B cell (primary cell): ENCODE data around the gene XPO6. TPM values are rescaled to one million over a fixed set of nuclear protein-coding genes. Genes with fewer than 3 reads are reported as not detected.

ENCODE experiments used
- ATAC-seq: fragments of 200-7000 bp; cut with Tn5 transposase; one replicate; pipeline ENCODE4 v1.10.0; 2021; ENCODE audit warnings: low read depth, mild to moderate bottlenecking, moderate number of reproducible peaks, moderate library complexity
- CTCF ChIA-PET: fragments of 350-600 bp; sonication (Branson Sonifier 250); formaldehyde crosslinking; loops from one replicate; lab custom pipeline; 2021; ENCODE audit warnings: antibody characterized with exemption, inconsistent platforms; lab: Charles Lee
- POLR2A ChIA-PET: fragments of 350-600 bp; sonication (Branson Sonifier 250); formaldehyde crosslinking; loops from one replicate; lab custom pipeline; 2021; ENCODE audit warnings: antibody characterized with exemption; lab: Charles Lee
- DNase-seq: peaks from one replicate; pipeline ENCODE4 v3.0.0; 2013
- H2AFZ ChIP-seq: 2 replicates; pipeline ENCODE4 v1.6.1; 2012; ENCODE audit warnings: mild to moderate bottlenecking, low read depth, low read length; ENCODE audit not compliant: insufficient read depth, poor library complexity, severe bottlenecking
- H3K27ac ChIP-seq, 2 donors: 1 replicate in 1 of 2; 2 replicates in 1 of 2; pipeline ENCODE4 v1.5.1; 2012 to 2013; ENCODE audit warnings: low read length in 2 of 2, mild to moderate bottlenecking in 2 of 2, moderate library complexity in 1 of 2
- H3K27me3 ChIP-seq, 4 experiments: fragments of 200-600 bp in 1 of 4; sonication (generic) in 1 of 4; replicated peaks in 1 of 4; 1 replicate in 2 of 4; 2 replicates in 2 of 4; pipeline versions ENCODE4 v1.6.1 to v1.7.0; 2013 to 2016; ENCODE audit warnings: low read length in 3 of 4, mild to moderate bottlenecking in 2 of 4, mixed read lengths in 1 of 4, moderate library complexity in 1 of 4; ENCODE audit not compliant: insufficient read depth in 4 of 4, control insufficient read depth in 3 of 4; ENCODE audit errors: control extremely low read depth in 1 of 4
- H3K36me3 ChIP-seq, 2 experiments: replicated peaks in 1 of 2; 1 replicate in 1 of 2; 2 replicates in 1 of 2; pipeline versions ENCODE4 v1.6.1 to v1.7.1; 2013; ENCODE audit warnings: low read length in 1 of 2; ENCODE audit not compliant: insufficient read depth in 2 of 2, control insufficient read depth in 1 of 2; ENCODE audit errors: control extremely low read depth in 1 of 2, extremely low read depth in 1 of 2
- H3K4me1 ChIP-seq, 2 donors: fragments of 200-600 bp in 1 of 2; sonication (generic) in 1 of 2; 1 replicate in 1 of 2; 2 replicates in 1 of 2; pipeline versions ENCODE4 v1.5.1 to v1.6.1; 2013 to 2017; ENCODE audit warnings: low read length in 2 of 2; ENCODE audit not compliant: control insufficient read depth in 2 of 2, insufficient read depth in 2 of 2
- H3K4me2 ChIP-seq: replicated peaks from 2 replicates; pipeline ENCODE3; 2012; ENCODE audit warnings: mild to moderate bottlenecking, low read depth, low read length; ENCODE audit not compliant: poor library complexity, severe bottlenecking
- H3K4me3 ChIP-seq, 5 experiments: fragments of 200-600 bp in 1 of 5; sonication (generic) in 1 of 5; 1 replicate in 3 of 5; 2 replicates in 2 of 5; pipeline versions ENCODE4 v1.5.1 to v1.7.0; 2011 to 2016; ENCODE audit warnings: low read length in 4 of 5, mild to moderate bottlenecking in 4 of 5, low read depth in 2 of 5, control low read depth in 1 of 5, moderate library complexity in 1 of 5; ENCODE audit not compliant: insufficient read depth in 1 of 5; ENCODE audit errors: control extremely low read depth in 1 of 5, extremely low read depth in 1 of 5
- H3K79me2 ChIP-seq: fragments of 200-600 bp; sonication (generic); one replicate; pipeline ENCODE4 v1.6.0; 2016; ENCODE audit warnings: low read length; ENCODE audit not compliant: control insufficient read depth, insufficient read depth
- H3K9ac ChIP-seq: fragments of 200-600 bp; sonication (generic); 2 replicates; pipeline ENCODE4 v1.6.1; 2017; ENCODE audit warnings: mild to moderate bottlenecking, low read length, moderate library complexity
- H3K9me3 ChIP-seq, 3 donors: one replicate each; pipeline versions ENCODE4 v1.6.1 to v1.7.1; 2013; ENCODE audit warnings: low read length in 2 of 3; ENCODE audit not compliant: control insufficient read depth in 2 of 3, insufficient read depth in 1 of 3; ENCODE audit errors: control extremely low read depth in 1 of 3
- H4K20me1 ChIP-seq: 2 replicates; pipeline ENCODE4 v1.6.0; 2012; ENCODE audit warnings: mild to moderate bottlenecking, low read length; ENCODE audit not compliant: insufficient read depth, control insufficient read depth, poor library complexity, severe bottlenecking
- H3K27ac Mint-ChIP-seq: one replicate; pipeline ENCODE4 v1.8.0; 2021; ENCODE audit warnings: mixed read lengths
- H3K27me3 Mint-ChIP-seq: one replicate; pipeline ENCODE4 v1.8.0; 2021; ENCODE audit warnings: mixed read lengths
- H3K4me1 Mint-ChIP-seq: one replicate; pipeline ENCODE4 v1.8.0; 2021; ENCODE audit warnings: mixed read lengths
- H3K4me3 Mint-ChIP-seq: one replicate; pipeline ENCODE4 v1.8.0; 2021; ENCODE audit warnings: mixed read lengths
- H3K9me3 Mint-ChIP-seq: one replicate; pipeline ENCODE4 v1.8.0; 2022; ENCODE audit warnings: mixed read lengths; ENCODE audit not compliant: insufficient read depth
- CTCF ChIP-seq: fragments of 200-600 bp; IDR thresholded peaks from one replicate; pipeline ENCODE4 v1.8.0; 2022; ENCODE audit warnings: antibody characterized with exemption, mild to moderate bottlenecking
- EZH2 ChIP-seq: IDR thresholded peaks from 2 replicates; pipeline ENCODE4 v1.6.1; 2012; ENCODE audit warnings: borderline replicate concordance, low read depth, mild to moderate bottlenecking, moderate library complexity, low read length; ENCODE audit not compliant: insufficient read depth, poor library complexity, severe bottlenecking
- WGBS: methylation state at CpG from one replicate; pipeline ENCODE4 v1.1.5; 2013; ENCODE audit warnings: missing lambda C conversion rate; ENCODE audit not compliant: insufficient coverage; 5-methylcytosine and 5-hydroxymethylcytosine counted together
- intact Hi-C: fragments of 100-400 bp; cut with micrococcal nuclease; formaldehyde crosslinking; loops from one replicate; pipeline ENCODE4 v1.10.0; 2022
- polyA plus RNA-seq: library from polyadenylated mRNA; depleted of rRNA; stranded (reverse); fragments of >200 nt; gene quantifications from 2 replicates; pipeline ENCODE4 v1.2.3, GENCODE V29; 2012
- total RNA-seq, 2 donors: library from RNA; stranded (reverse); fragments of 120-200 nt in 1 of 2; gene quantifications; 1 replicate in 1 of 2; 2 replicates in 1 of 2; pipeline versions ENCODE4 v1.2.3 to v1.2.4, GENCODE V29; 2013 to 2022

Gene XPO6
- total and polyA plus RNA-seq, 2 donors (not counting 1 experiment from before 2014, with no cell fraction given), result 259 to 303 TPM

GRCh38 chr16:28255838-28256237 lies 44.1 kb upstream of the XPO6 start:
- 91% methylated on average over 9 of the region's 12 CpGs for WGBS
- peaks cover 0 to 5% (median 2%) of the 10 kb centered on the region in 3 donors for H3K9me3 ChIP-seq
- intact Hi-C loops, result no loop called here
- no peak overlapping the region for H3K27ac ChIP-seq
- H3K27me3 Mint-ChIP-seq, result peaks cover 32% of the 10 kb centered on the region
- POLR2A ChIA-PET, result no interaction called here
- no peak overlapping the region for H3K4me3 ChIP-seq
- H3K9me3 Mint-ChIP-seq, result peaks cover 5% of the 10 kb centered on the region
- no peaks in the 10 kb centered on the region for H4K20me1 ChIP-seq
- no peak for ATAC-seq
- no peak overlapping the region for H3K4me3 Mint-ChIP-seq
- no peak overlapping the region for H3K27ac Mint-ChIP-seq
- H3K27me3 ChIP-seq, result peaks cover 0 to 13% (median 0%) of the 10 kb centered on the region in 4 experiments
- CTCF ChIA-PET, result no interaction called here
- no peak overlapping the region for H3K9ac ChIP-seq
- TF ChIP-seq EZH2, result no peak
- TF ChIP-seq CTCF, result no peak
- no peak for DNase-seq
- H2AFZ ChIP-seq, result no peak overlapping the region
- H3K4me1 Mint-ChIP-seq, result no peaks in the 10 kb centered on the region
- no peaks in the 10 kb centered on the region for H3K4me1 ChIP-seq
- no peaks in the 10 kb centered on the region for H3K36me3 ChIP-seq
- H3K4me2 ChIP-seq, result no peak overlapping the region
- no peaks in the 10 kb centered on the region for H3K79me2 ChIP-seq

DNA sequence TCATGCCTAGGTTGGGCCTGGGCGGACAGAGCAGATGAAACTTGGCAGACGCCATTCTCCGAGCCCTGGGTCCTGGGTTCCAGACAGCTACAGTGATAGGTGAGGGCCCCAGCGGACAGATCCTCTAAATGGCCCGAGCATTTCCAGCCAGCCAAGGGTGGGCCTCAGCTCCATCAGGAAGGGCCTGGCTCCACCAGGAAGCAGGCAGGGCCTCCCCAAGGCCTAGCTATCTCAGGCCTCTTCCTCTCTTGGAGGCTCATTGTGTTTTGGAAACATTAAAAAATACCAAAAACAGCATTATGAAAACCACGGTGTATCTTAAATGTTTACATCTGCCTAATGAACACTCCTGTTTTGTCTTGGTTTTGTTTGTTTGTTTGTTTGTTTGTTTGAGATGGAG lies 42.4 kb upstream of the XPO6 start:
- Histone ChIP-seq H3K4me3 (no peak overlapping the region), H3K4me2 (no peak overlapping the region), H3K79me2 (no peaks in the 10 kb centered on the region), H3K9me3 (peaks cover 0 to 5% (median 2%) of the 10 kb centered on the region in 3 donors), H3K9ac (no peak overlapping the region), H3K27me3 (peaks cover 0 to 13% (median 0%) of the 10 kb centered on the region in 4 experiments), H4K20me1 (no peaks in the 10 kb centered on the region), H3K4me1 (no peaks in the 10 kb centered on the region), H3K27ac (no peak overlapping the region), H3K36me3 (no peaks in the 10 kb centered on the region), H2AFZ (no peak overlapping the region)
- Mint-ChIP-seq H3K4me3 (no peak overlapping the region), H3K4me1 (no peaks in the 10 kb centered on the region), H3K27ac (no peak overlapping the region), H3K27me3 (peaks cover 26% of the 10 kb centered on the region), H3K9me3 (peaks cover 5% of the 10 kb centered on the region)
- intact Hi-C loops, result no loop called here
- ChIA-PET CTCF (no interaction called here), POLR2A (interaction anchor here (0.5 kb wide), 1 partner anchor 41 kb away, joined by 5 read pairs; no protein-coding TSS in a partner anchor)
- no peak for TF ChIP-seq CTCF
- no peak for TF ChIP-seq EZH2
- no peak for DNase-seq
- 99% methylated on average over 5 of the region's 6 CpGs for WGBS
- ATAC-seq, result no peak
